ENCODE data around the gene RANGAP1.

GRCh38 chr22:41273128-41273527 is 12.9 kb downstream of the RANGAP1 start:
- TF ChIP-seq, protein P1, sequence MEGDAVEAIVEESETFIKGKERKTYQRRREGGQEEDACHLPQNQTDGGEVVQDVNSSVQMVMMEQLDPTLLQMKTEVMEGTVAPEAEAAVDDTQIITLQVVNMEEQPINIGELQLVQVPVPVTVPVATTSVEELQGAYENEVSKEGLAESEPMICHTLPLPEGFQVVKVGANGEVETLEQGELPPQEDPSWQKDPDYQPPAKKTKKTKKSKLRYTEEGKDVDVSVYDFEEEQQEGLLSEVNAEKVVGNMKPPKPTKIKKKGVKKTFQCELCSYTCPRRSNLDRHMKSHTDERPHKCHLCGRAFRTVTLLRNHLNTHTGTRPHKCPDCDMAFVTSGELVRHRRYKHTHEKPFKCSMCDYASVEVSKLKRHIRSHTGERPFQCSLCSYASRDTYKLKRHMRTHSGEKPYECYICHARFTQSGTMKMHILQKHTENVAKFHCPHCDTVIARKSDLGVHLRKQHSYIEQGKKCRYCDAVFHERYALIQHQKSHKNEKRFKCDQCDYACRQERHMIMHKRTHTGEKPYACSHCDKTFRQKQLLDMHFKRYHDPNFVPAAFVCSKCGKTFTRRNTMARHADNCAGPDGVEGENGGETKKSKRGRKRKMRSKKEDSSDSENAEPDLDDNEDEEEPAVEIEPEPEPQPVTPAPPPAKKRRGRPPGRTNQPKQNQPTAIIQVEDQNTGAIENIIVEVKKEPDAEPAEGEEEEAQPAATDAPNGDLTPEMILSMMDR (IDR thresholded peaks at IDR 0.05; ENCODE audit: borderline replicate concordance, extremely low read depth, low read length, poor library complexity, severe bottlenecking): no peak
- no peak for TF ChIP-seq EZH2 (IDR thresholded peaks at IDR 0.05; ENCODE audit: borderline replicate concordance, low read depth, low read length, severe bottlenecking)

Data from DND-41 (cell line).